Large intestine (tissue), 3 donors: ENCODE data around the gene ALG3. TPM values are rescaled to one million over a fixed set of nuclear protein-coding genes. Genes with fewer than 3 reads are reported as not detected.
"Not testable (repeated sequence)": the region's sequence is repeated elsewhere in the genome, so short reads cannot be mapped to it uniquely, and the experiment has no call there.

Experiments used
- DNase-seq, 2 donors: peaks; one replicate each; pipeline versions ENCODE4 v3.0.0 to v3.0.0-alpha.2; 2013
- H3K27ac ChIP-seq: one replicate; pipeline ENCODE4 v1.5.1; 2013; ENCODE audit warnings: low read length
- H3K27me3 ChIP-seq: 2 replicates; pipeline ENCODE4 v1.6.1; 2013; ENCODE audit warnings: low read length; ENCODE audit not compliant: control insufficient read depth, insufficient read depth
- H3K36me3 ChIP-seq: 2 replicates; pipeline ENCODE4 v1.6.1; 2013; ENCODE audit warnings: low read length; ENCODE audit not compliant: control insufficient read depth, insufficient read depth
- H3K4me1 ChIP-seq: one replicate; pipeline ENCODE4 v1.6.1; 2013; ENCODE audit warnings: low read length; ENCODE audit not compliant: control insufficient read depth, insufficient read depth
- H3K4me3 ChIP-seq: one replicate; pipeline ENCODE4 v1.5.1; 2013; ENCODE audit warnings: low read length
- H3K9me3 ChIP-seq: one replicate; pipeline ENCODE4 v1.6.1; 2013; ENCODE audit warnings: mild to moderate bottlenecking, low read depth, low read length, moderate library complexity; ENCODE audit not compliant: control insufficient read depth
- WGBS: methylation state at CpG from one replicate; pipeline ENCODE4 v1.1.5; 2013; ENCODE audit warnings: low lambda C conversion rate; ENCODE audit not compliant: insufficient coverage; 5-methylcytosine and 5-hydroxymethylcytosine counted together
- polyA plus RNA-seq: library from polyadenylated mRNA; unstranded; fragments of 120-200 nt; gene quantifications from one replicate; pipeline ENCODE4 v1.2.1, GENCODE V29; 2013

Gene ALG3
- polyA plus RNA-seq, 1 donor = 74.6 TPM

DNA sequence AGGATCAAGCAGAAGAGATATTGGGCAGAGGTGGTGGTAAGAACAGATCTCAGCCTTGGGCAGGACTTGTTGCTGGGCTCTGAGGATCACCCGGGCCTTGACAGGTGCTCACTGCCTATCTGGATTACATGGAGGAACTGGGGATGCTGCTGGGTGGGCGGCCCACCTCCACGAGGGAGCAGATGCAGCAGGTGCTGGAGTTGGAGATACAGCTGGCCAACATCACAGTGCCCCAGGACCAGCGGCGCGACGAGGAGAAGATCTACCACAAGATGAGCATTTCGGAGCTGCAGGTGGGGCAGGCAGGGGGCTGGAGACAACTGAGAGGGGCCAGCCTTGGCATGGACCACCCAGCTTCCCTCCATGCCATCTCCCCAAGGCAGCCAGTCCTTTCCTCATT, 34.9 kb upstream of the ALG3 start:
- H3K9me3 ChIP-seq = no peaks in the 10 kb centered on the region
- no peak overlapping the region for H3K27ac ChIP-seq
- peaks cover 14% of the 10 kb centered on the region for H3K27me3 ChIP-seq
- DNase-seq = no peak
- no peaks in the 10 kb centered on the region for H3K4me1 ChIP-seq
- no peaks in the 10 kb centered on the region for H3K36me3 ChIP-seq
- WGBS = no CpG with 5 or more reads among the region's 8 CpGs
- H3K4me3 ChIP-seq = no peak overlapping the region

DNA sequence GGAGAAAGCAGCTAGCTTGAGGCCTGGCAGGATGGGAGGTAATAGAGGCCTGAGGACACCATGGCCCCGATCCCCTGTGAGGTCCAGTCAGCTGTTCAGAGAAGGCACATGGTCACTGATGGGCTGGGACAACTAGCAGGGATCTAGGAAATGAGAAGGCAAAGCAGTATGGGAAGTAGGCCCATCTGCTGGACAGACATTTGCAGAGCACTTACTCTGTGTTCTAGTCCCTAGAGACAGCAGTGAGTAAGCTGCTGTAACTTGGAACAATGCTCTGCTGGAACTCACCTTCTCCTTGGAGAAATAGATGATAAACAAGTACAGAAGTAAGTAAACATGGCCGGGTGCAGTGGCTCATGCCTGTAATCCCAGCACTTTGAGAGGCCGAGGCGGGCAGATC, 34.2 kb upstream of the ALG3 start:
- Histone ChIP-seq H3K9me3 (no peaks in the 10 kb centered on the region), H3K27ac (no peak overlapping the region), H3K27me3 (peaks cover 21% of the 10 kb centered on the region), H3K4me1 (no peaks in the 10 kb centered on the region), H3K36me3 (no peaks in the 10 kb centered on the region), H3K4me3 (no peak overlapping the region)
- DNase-seq = no peak
- no CpG with 5 or more reads among the region's 4 CpGs for WGBS

DNA sequence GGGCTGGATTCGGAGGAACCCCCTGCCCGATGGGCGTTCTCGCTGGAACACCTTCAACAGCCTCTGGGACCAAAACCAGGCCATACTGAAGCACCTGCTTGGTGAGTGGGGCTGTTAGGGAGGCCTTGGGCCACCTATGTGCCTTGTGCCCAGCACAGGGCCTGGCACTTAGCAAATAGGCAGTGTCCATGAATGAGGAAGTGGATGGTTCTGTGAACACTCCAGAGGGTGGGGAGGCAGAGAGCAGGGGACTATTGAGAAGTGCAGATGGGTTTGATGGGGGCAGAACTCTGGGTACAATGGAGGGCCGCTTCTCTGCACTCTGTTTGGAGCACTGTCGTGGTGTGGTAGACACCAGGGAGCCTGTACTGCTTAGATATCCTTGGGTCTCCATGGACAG, 28.6 kb upstream of the ALG3 start:
- Histone ChIP-seq H3K9me3 (peaks cover 5% of the 10 kb centered on the region), H3K36me3 (no peaks in the 10 kb centered on the region), H3K4me1 (no peaks in the 10 kb centered on the region), H3K27ac (no peak overlapping the region), H3K4me3 (no peak overlapping the region), H3K27me3 (peaks cover 57% of the 10 kb centered on the region)
- DNase-seq = no peak
- WGBS = no CpG with 5 or more reads among the region's 6 CpGs

DNA sequence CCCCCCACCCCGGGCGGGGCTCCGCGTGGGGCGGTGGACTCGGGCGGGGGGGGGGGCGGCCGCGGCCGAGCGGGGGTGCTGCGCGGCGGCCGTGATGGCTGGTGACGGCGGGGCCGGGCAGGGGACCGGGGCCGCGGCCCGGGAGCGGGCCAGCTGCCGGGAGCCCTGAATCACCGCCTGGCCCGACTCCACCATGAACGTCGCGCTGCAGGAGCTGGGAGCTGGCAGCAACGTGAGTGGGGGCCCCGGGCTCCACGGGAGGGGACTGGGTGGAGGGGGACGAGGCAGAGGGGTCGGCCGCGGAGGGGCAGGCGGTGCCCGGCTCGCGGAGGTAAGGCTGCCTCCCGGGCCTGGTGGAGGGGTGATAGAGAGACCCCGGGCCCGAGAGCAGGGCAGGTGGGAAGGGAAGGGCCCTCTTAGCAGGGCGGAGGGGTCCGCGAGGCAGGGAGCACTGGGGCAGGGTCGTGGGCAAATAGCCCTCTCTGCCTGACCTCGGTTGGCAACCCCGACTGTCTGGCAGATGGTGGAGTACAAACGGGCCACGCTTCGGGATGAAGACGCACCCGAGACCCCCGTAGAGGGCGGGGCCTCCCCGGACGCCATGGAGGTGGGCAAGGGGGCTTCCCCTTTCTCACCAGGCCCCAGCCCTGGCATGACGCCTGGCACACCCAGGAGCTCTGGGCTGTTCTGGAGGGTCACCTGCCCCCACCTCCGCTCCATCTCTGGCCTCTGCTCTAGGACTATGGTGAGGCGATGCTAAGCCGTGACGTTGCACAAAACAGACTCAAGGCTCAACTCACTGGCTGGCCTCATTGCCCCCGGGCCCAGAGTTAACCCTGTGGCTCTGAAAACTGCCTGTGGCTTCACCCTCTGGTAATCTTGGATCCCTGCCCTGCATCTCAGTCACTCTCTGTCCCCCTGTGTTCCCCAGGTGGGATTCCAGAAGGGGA, 27.5 kb upstream of the ALG3 start, which contains the start of gene ECE2:
Gene ECE2 (plus strand): TSS at position 62 of the 950 bp plus-strand sequence. CDS start 132 bp downstream, at position 194.
- no CpG with 5 or more reads among the region's 65 CpGs for WGBS
- Histone ChIP-seq H3K4me3 (no peak within 1 kb of the TSS), H3K9me3 (peaks cover 5% of the 10 kb centered on the region), H3K27me3 (peaks cover 57% of the 10 kb centered on the region), H3K4me1 (no peaks in the 10 kb centered on the region), H3K27ac (no peak within 1 kb of the TSS), H3K36me3 (no peaks in the 10 kb centered on the region)
- no peak for DNase-seq

DNA sequence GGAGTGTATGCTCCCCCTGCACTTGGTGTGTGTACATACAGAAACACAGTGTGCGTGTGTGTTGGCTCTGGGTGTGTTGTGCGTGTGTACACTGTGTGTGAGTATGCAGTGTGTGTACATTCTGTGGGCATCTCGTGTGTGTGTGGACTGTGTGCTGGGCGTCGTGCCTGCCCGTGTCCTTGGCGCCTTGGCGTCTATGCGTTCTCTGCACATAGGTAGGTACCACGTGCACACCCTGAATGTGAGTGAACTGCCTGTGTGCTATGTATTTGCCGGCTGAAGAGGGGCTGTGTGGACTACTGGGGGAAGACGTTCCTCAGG, 26.6 kb upstream of the ALG3 start:
- Histone ChIP-seq H3K36me3 (no peaks in the 10 kb centered on the region), H3K27me3 (peaks cover 57% of the 10 kb centered on the region), H3K9me3 (peaks cover 5% of the 10 kb centered on the region), H3K4me1 (no peaks in the 10 kb centered on the region), H3K27ac (no peak overlapping the region), H3K4me3 (no peak overlapping the region)
- no peak for DNase-seq
- WGBS = no CpG with 5 or more reads among the region's 12 CpGs

DNA sequence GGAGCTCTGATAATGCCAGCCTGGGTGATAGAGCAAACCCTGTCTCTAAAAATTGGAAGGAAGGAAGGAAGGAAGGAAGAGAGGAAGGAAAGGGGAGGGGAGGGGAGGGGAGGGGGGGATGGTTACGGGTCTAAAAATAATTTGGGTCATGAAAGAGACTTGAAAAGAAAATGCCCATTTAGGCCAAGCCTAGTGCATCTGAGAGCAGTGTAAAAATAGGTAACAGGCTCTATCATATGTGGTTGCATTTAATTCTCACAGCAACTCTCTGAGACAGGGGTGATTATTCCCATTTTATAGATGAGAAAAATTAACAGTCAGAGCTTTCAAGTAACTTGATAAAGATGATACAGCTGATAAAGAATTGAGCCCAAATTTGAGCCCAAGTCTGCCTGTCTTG, 23.5 kb upstream of the ALG3 start:
- Histone ChIP-seq H3K27me3 (peaks cover 38% of the 10 kb centered on the region), H3K27ac (no peak overlapping the region), H3K36me3 (no peaks in the 10 kb centered on the region), H3K4me3 (no peak overlapping the region), H3K4me1 (no peaks in the 10 kb centered on the region), H3K9me3 (peaks cover 5% of the 10 kb centered on the region)
- DNase-seq = no peak
- WGBS = no CpG with 5 or more reads among the region's 1 CpG

DNA sequence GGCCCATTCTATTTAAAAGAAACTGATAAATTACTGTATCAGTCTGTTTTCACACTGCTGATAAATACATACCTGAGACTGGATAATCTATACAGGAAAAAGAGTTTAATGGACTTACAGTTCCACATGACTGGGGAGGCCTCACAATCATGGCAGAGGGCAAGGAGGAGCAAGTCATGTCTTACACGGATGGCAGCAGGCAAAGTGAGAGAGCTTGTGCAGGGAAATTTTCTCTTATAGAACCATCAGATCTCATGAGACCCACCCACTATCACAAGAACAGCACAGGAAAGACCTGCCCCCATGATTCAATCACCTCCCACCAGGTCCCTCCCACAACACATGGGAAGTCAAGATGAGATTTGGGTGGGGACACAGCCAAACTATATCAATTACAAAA, 18.5 kb upstream of the ALG3 start:
- not testable (repeated sequence) for H3K4me1 ChIP-seq, H3K36me3 ChIP-seq, H3K27ac ChIP-seq, DNase-seq, H3K4me3 ChIP-seq, H3K9me3 ChIP-seq
- H3K27me3 ChIP-seq = peaks cover 27% of the 10 kb centered on the region
- no CpG with 5 or more reads among the region's 1 CpG for WGBS

DNA sequence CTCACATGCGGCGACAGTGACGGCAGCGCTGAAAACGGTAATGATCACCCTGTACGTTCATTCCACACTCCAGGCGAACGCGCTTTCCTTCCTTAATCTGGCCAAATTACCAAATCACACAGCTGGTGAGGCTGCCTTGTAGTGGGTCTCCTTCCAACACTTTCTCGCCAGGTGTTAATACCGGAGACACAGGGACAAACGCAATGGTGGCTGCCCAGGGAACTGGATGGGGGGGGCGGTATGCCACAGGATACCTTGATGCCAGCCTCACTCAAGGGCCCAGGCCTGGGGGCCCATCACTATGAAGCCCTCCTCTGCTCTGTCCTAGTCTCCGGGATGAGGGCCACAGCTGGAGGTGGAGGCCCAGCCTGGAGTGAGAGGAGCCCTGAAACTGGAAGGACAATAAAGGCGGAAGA, 14.0 kb upstream of the ALG3 start:
- Histone ChIP-seq H3K27ac (no peak overlapping the region), H3K9me3 (peaks cover 5% of the 10 kb centered on the region), H3K36me3 (peaks cover 6% of the 10 kb centered on the region), H3K4me3 (no peak overlapping the region), H3K27me3 (peaks cover 61% of the 10 kb centered on the region), H3K4me1 (peaks cover 16% of the 10 kb centered on the region)
- no peak for DNase-seq
- no CpG with 5 or more reads among the region's 15 CpGs for WGBS

DNA sequence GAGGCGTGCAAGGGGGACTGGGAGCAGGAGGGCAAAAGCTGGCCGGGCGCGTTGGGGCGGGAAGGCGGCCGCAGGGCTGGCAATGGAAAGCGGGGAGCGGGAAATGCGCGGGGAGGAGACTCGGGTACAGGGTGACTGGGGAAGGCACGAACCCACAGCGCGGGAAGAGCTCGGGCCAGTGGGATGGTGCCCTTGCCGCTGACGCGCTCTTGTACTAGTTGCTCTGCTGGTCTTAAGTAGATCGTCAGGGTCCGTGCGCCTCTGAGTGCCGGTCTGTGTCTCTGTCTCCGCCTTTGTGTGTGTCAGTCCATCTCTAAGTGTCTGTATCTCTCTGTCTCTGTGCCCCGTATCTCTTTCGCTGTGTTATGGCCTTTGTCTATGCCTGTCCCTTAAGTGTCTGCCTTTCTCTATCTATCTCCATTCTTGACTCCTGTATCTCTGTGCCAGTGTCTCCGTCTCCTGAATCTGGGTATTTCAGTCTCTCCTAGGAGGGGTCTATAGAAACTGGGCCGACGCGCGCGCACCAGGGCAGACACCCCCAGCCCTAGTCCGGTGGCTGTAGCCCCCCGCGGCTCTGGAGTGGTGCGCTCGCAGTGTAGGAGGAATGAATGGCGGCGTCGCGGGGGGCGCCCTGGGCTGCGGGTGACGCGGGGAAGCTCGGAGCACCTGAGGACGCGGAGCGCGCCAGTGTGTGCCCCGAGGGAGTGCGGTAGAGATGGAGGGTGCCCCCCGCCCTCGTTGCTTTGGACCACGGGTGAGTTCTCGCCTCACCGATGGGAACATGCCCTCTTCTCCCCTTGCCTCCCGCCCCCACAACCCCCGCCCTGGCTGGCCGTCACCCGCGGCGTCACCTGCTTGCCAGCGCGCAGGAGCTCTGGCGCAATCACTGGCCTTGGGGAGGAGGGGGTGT, 13.3 kb upstream of the ALG3 start:
- Histone ChIP-seq H3K9me3 (peaks cover 5% of the 10 kb centered on the region), H3K4me1 (peaks cover 16% of the 10 kb centered on the region), H3K27ac (no peak overlapping the region), H3K36me3 (peaks cover 6% of the 10 kb centered on the region), H3K27me3 (peaks cover 61% of the 10 kb centered on the region), H3K4me3 (peak overlapping the region; percentile 13)
- DNase-seq = peak in 1 of 2 donors; percentile 24
- WGBS = no CpG with 5 or more reads among the region's 66 CpGs

DNA sequence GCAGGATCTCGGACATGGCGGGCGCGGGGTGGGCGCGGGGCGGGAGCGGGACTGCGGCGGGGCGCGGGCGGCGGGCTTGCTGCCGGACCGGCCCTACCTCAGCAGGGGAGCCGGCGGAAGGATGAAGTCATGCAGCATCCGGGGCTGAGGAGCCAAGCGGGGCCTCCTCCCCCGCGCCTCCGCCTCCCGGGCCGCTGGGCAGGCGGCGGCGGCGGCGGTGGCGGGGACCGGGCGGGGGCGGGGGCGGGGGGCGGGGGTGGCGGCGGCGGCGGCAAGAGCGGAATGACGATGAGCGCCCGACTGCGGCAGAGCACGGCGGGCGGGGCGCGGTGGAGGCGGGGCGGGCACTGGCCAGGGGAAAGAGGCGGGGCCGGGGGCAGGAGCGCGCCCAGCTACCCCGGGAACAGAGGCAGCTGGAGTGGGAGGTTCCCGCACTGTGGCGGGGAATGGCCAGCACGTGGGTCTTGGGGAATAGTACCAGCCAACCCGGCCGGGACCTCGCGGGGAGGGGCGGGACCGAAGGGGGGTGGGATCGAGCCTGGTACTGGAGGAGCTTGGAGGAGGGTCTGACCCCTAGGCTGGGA, 12.6 kb upstream of the ALG3 start, which contains the start of gene CAMK2N2:
Gene CAMK2N2 (minus strand): TSS at position 284 of the 584 bp plus-strand sequence. CDS start 268 bp downstream, at position 16.
- peak in 1 of 2 donors; percentile 36 for DNase-seq
- no CpG with 5 or more reads among the region's 67 CpGs for WGBS

More for the DNA sequence above, 12.6 kb upstream of the ALG3 start, which contains the start of gene CAMK2N2:
- H3K4me3 ChIP-seq = peak within 1 kb of the TSS; percentile 23
- H3K27me3 ChIP-seq = peaks cover 61% of the 10 kb centered on the region
- peaks cover 6% of the 10 kb centered on the region for H3K36me3 ChIP-seq
- H3K4me1 ChIP-seq = peaks cover 16% of the 10 kb centered on the region
- H3K9me3 ChIP-seq = peaks cover 5% of the 10 kb centered on the region
- H3K27ac ChIP-seq = no peak within 1 kb of the TSS
